HL-60 (cell line): Measurements from ENCODE around the gene SLIT1.

Experiments used
- DNase-seq, 2 experiments: peaks; one replicate each; pipeline ENCODE4 v3.0.0-alpha.2; 2010 to 2020; ENCODE audit warnings: low read depth in 1 of 2, low spot score in 1 of 2
- H3K27ac ChIP-seq: fragments of 250-450 bp; sonication (Bioruptor Pico); replicated peaks from 2 replicates; pipeline ENCODE4 v1.5.1; 2020; ENCODE audit warnings: mild to moderate bottlenecking, moderate library complexity
- H3K27me3 ChIP-seq: fragments of 250-450 bp; sonication (Bioruptor Pico); 2 replicates; pipeline ENCODE4 v1.5.1; 2021; ENCODE audit warnings: mild to moderate bottlenecking, moderate library complexity; ENCODE audit not compliant: insufficient read depth, poor library complexity, severe bottlenecking
- H3K4me3 ChIP-seq: replicated peaks from 2 replicates; pipeline ENCODE4 v1.5.1; 2011; ENCODE audit warnings: mild to moderate bottlenecking, control low read depth, low read length; ENCODE audit not compliant: insufficient read depth
- GABPA ChIP-seq: IDR thresholded peaks from 2 replicates; pipeline ENCODE4 v1.6.1; 2012; ENCODE audit warnings: low read depth
- POLR2AphosphoS5 ChIP-seq: IDR thresholded peaks from 2 replicates; pipeline ENCODE4 v1.6.1; 2012; ENCODE audit warnings: low read depth
- REST ChIP-seq: IDR thresholded peaks from 2 replicates; pipeline ENCODE4 v1.6.1; 2012; ENCODE audit warnings: low read depth; ENCODE audit not compliant: insufficient replicate concordance
- SPI1 ChIP-seq: IDR thresholded peaks from 2 replicates; pipeline ENCODE4 v1.6.1; 2012; ENCODE audit warnings: low read depth, mild to moderate bottlenecking, borderline replicate concordance
- TF ChIP-seq, protein P1 (sequence below): IDR thresholded peaks from one replicate; pipeline ENCODE4 v1.5.1; 2011; ENCODE audit warnings: low read length, control low read depth, inconsistent platforms; ENCODE audit not compliant: insufficient read depth

Gene SLIT1

DNA sequence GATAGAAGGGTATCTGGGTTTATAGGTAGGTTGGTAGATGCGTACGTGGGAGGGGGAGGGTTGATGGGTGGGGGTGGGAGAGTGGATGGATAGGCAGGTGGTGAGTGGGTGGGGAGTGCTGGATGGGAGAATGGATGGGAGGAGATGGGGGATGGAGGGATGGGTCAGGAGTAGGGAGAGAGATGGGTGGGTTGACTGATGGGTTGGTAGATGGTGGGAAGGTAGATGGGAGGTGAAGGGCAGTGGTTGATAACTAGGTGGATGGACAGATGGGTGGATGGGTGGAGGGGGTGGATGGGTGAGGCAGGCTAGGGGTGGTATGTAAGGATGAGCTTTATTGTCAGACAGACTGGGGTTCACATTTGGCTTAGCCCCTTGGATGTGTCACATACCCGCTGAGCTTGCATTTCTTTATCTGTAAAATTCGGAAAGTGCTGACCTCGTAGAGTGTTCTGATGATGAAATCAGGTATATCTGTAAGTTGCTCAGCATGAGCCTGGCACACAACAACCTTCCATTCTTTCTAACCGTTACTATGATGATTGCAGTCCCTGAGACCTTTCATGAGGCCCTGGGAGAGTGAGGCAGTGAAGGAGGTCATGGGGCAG, 34.3 kb downstream of the SLIT1 start:
- H3K27me3 ChIP-seq: peaks cover 2% of the 10 kb centered on the region
- TF ChIP-seq POLR2AphosphoS5 (no peak), REST (no peak), GABPA (no peak), SPI1 (no peak)
- TF ChIP-seq, protein P1, sequence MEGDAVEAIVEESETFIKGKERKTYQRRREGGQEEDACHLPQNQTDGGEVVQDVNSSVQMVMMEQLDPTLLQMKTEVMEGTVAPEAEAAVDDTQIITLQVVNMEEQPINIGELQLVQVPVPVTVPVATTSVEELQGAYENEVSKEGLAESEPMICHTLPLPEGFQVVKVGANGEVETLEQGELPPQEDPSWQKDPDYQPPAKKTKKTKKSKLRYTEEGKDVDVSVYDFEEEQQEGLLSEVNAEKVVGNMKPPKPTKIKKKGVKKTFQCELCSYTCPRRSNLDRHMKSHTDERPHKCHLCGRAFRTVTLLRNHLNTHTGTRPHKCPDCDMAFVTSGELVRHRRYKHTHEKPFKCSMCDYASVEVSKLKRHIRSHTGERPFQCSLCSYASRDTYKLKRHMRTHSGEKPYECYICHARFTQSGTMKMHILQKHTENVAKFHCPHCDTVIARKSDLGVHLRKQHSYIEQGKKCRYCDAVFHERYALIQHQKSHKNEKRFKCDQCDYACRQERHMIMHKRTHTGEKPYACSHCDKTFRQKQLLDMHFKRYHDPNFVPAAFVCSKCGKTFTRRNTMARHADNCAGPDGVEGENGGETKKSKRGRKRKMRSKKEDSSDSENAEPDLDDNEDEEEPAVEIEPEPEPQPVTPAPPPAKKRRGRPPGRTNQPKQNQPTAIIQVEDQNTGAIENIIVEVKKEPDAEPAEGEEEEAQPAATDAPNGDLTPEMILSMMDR: no peak
- DNase-seq: no peak
- no peak overlapping the region for H3K4me3 ChIP-seq
- H3K27ac ChIP-seq: no peak overlapping the region

GRCh38 chr10:97150616-97151015, 35.1 kb downstream of the SLIT1 start:
- no peak overlapping the region for H3K4me3 ChIP-seq
- no peak for TF ChIP-seq SPI1
- TF ChIP-seq, protein P1: no peak
- TF ChIP-seq REST: no peak
- TF ChIP-seq GABPA: no peak
- TF ChIP-seq POLR2AphosphoS5: no peak
- peaks cover 2% of the 10 kb centered on the region for H3K27me3 ChIP-seq
- H3K27ac ChIP-seq: no peak overlapping the region
- DNase-seq: no peak

GRCh38 chr10:97150013-97150595, 35.7 kb downstream of the SLIT1 start:
- TF ChIP-seq REST: no peak
- TF ChIP-seq GABPA: no peak
- no peak for TF ChIP-seq SPI1
- TF ChIP-seq, protein P1: no peak
- no peak for TF ChIP-seq POLR2AphosphoS5
- Histone ChIP-seq H3K27ac (no peak overlapping the region), H3K4me3 (no peak overlapping the region), H3K27me3 (peaks cover 2% of the 10 kb centered on the region)
- no peak for DNase-seq
